Stomach smooth muscle (tissue), 2 donors: ENCODE measurements around the gene HHAT.

Experiments used
- H3K27ac ChIP-seq: one replicate; pipeline ENCODE4 v1.7.0; 2013; ENCODE audit warnings: mild to moderate bottlenecking, low read length, inconsistent platforms
- H3K27me3 ChIP-seq, 2 donors: one replicate each; pipeline ENCODE4 v1.7.0; 2013; ENCODE audit warnings: low read length in 2 of 2; ENCODE audit not compliant: insufficient read depth in 2 of 2, control insufficient read depth in 1 of 2
- H3K36me3 ChIP-seq, 2 donors: one replicate each; pipeline ENCODE4 v1.7.0; 2013; ENCODE audit warnings: low read length in 2 of 2; ENCODE audit not compliant: control insufficient read depth in 2 of 2, insufficient read depth in 2 of 2
- H3K4me1 ChIP-seq: one replicate; pipeline ENCODE4 v1.7.0; 2013; ENCODE audit warnings: low read length; ENCODE audit not compliant: control insufficient read depth, insufficient read depth
- H3K4me3 ChIP-seq, 2 donors: one replicate each; pipeline ENCODE4 v1.7.0; 2013; ENCODE audit warnings: low read length in 2 of 2
- H3K9ac ChIP-seq, 2 donors: one replicate each; pipeline ENCODE4 v1.7.0; 2013; ENCODE audit warnings: low read length in 2 of 2, mild to moderate bottlenecking in 1 of 2
- H3K9me3 ChIP-seq, 2 donors: one replicate each; pipeline ENCODE4 v1.7.0; 2013; ENCODE audit warnings: low read length in 2 of 2; ENCODE audit not compliant: control insufficient read depth in 2 of 2
- donor health status: healthy.
- donor health status: Pancreatic carcinoma.

The HHAT gene

DNA sequence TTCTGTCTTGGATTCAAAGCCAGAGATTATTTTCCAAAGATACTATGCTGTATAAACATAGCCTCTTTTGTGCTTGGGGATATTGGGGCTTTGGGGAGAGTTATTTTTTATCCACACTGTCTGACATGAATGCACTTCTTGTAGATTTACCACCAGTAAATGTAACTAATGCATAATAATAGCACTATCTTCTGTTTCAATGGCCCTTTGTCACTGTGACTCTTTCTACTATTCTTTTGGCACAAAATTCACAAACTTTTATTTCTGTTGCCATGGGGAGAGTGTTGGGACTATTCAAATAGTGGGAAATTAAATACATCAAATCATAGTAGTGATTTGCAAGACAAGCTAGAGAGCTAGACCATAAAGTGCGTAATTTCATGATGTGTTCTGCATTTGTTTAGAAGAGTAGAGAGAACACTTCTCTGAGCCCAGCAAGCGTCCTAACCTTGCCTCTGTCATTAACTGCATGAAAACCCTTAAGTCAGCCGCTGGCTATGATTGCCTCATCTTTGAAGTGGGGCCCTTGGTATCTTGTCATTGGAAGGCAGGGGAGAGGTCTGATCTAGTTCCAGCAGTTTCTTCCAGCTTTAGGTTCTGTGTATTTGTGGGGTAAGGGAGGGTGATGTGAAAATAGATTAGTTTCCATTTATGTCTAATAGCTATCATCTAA is 154.4 kb downstream of the HHAT start:
- no peak overlapping the region for H3K4me3 ChIP-seq
- no peaks in the 10 kb centered on the region for H3K9me3 ChIP-seq
- H3K4me1 ChIP-seq, result no peaks in the 10 kb centered on the region
- no peaks in the 10 kb centered on the region for H3K36me3 ChIP-seq
- H3K9ac ChIP-seq, result no peak overlapping the region
- no peak overlapping the region for H3K27ac ChIP-seq
- no peaks in the 10 kb centered on the region for H3K27me3 ChIP-seq

DNA sequence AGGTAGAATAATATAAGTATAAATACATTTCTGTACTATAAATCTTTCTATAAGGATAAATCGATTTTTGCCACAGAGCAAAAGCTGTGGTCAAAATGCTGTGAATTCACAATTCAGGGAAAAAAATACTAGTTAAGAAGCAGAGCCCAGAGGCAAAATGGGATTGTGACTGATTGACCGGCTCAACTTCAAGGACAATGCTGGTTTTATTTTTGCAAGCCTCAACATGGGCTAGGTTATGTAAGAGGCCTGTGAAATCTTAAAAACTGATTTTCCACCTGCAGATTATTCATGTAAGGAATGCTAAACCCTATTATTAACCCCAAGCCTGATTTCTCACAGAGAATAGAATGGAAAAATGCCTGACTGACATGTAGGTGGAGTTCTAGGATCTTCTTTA is 155.1 kb downstream of the HHAT start:
- H3K9me3 ChIP-seq, result no peaks in the 10 kb centered on the region
- H3K9ac ChIP-seq, result no peak overlapping the region
- no peak overlapping the region for H3K4me3 ChIP-seq
- H3K27ac ChIP-seq, result no peak overlapping the region
- H3K36me3 ChIP-seq, result no peaks in the 10 kb centered on the region
- no peaks in the 10 kb centered on the region for H3K4me1 ChIP-seq
- no peaks in the 10 kb centered on the region for H3K27me3 ChIP-seq

DNA sequence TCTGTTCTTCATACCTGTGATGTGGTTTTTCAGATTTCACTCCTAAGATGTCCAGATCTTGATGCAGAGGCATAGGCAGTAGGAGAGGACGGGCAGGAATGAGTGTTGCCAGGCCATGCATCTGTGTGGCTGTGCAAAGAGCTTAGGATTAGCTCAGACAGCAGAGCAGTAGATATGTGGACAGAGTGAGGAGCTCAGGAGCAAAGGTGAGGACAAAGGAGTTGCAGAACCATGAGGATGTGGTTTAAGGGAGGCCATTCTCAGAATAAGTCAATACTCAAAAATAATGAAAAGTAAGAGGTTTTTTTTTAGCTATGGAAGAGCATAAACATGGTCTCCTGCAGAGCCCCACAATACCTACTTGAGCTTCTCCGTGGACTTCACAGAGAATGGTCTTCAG is 158.3 kb downstream of the HHAT start:
- H3K9me3 ChIP-seq, result no peaks in the 10 kb centered on the region
- H3K4me1 ChIP-seq, result no peaks in the 10 kb centered on the region
- H3K27me3 ChIP-seq, result no peaks in the 10 kb centered on the region
- no peak overlapping the region for H3K27ac ChIP-seq
- H3K9ac ChIP-seq, result no peak overlapping the region
- no peaks in the 10 kb centered on the region for H3K36me3 ChIP-seq
- no peak overlapping the region for H3K4me3 ChIP-seq

DNA sequence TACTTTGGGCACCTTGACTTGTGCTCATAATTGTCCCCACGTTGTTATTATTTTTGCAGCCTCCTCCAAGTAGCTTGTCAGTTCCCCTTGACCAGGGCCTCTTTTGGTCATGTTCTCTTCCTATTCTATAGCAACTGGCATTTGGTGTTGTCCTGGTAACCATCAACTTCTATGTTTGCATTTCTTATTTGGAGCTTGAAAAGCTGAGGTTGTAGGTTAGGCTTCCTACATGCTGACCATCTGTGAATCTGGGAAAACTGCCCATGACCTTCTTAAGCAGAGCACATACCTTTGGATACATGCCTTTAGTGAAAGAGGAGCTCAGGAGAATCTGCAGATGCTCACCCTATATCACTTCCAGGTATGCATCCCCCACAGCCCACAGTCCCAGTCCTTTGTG is 160.8 kb downstream of the HHAT start:
- H3K4me1 ChIP-seq, result no peaks in the 10 kb centered on the region
- H3K36me3 ChIP-seq, result no peaks in the 10 kb centered on the region
- no peaks in the 10 kb centered on the region for H3K27me3 ChIP-seq
- no peaks in the 10 kb centered on the region for H3K9me3 ChIP-seq
- no peak overlapping the region for H3K27ac ChIP-seq
- H3K9ac ChIP-seq, result no peak overlapping the region
- H3K4me3 ChIP-seq, result no peak overlapping the region

DNA sequence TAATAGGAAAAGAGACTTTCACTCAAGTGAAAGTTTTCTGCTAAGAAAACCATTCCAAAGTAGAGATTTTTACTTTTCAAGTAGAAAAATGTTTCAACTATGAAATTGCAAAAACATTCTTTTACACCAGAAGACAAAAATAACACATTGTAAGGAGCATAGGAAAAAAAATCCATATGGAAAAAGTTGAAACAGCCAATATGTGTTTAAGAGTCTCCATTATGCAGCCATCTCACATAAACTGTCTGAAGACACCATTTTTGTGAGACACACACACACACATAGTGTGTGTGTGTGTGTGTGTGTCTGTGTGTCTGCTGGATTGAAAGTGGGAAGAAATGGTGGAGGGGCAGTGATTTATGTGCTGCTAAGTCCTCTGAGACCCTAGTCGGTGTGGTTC is 162.1 kb downstream of the HHAT start:
- H3K27ac ChIP-seq, result no peak overlapping the region
- no peak overlapping the region for H3K9ac ChIP-seq
- no peaks in the 10 kb centered on the region for H3K27me3 ChIP-seq
- H3K4me3 ChIP-seq, result no peak overlapping the region
- H3K9me3 ChIP-seq, result no peaks in the 10 kb centered on the region
- no peaks in the 10 kb centered on the region for H3K36me3 ChIP-seq
- no peaks in the 10 kb centered on the region for H3K4me1 ChIP-seq

DNA sequence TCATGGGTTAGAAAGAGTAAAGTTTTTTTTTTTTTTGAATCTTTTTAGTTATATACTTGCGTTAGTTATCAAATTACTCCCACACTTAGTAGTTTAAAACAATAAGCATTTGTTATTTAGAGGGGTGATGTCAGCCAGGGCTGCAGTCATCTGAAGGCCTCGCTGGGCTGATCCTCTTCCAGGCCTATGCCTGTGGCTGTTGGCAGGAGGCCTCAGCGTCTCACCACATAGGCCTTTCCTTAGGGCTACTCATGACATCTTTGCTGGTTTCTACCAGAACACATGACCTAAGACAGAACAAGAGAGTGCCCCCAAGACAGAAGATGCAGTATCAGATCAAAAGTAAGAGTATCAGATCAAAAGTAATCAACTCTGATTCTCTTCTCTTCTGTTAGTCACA is 167.4 kb downstream of the HHAT start:
- no peaks in the 10 kb centered on the region for H3K4me1 ChIP-seq
- H3K9ac ChIP-seq, result no peak overlapping the region
- H3K4me3 ChIP-seq, result no peak overlapping the region
- H3K9me3 ChIP-seq, result no peaks in the 10 kb centered on the region
- H3K36me3 ChIP-seq, result no peaks in the 10 kb centered on the region
- no peak overlapping the region for H3K27ac ChIP-seq
- no peaks in the 10 kb centered on the region for H3K27me3 ChIP-seq

DNA sequence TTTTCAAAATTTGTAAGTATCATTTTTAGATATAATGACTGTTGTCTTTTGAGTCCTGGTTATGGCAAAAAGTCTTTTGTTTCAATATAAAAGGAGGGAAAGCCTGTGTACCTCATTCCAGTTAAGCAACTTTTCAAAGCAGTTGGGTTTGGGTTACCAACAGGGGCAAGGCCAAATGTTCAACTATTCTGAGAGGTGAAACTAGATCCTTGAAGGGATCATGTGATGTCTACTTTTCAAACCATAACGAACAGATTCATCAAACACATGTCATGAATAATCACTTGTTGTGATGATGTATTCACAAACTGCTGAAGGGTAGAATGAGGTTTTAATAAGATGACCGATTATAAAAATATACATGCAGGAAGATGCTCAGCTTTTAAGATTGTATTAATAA is 171.3 kb downstream of the HHAT start:
- Histone ChIP-seq H3K4me1 (no peaks in the 10 kb centered on the region), H3K27me3 (no peaks in the 10 kb centered on the region), H3K4me3 (no peak overlapping the region), H3K36me3 (no peaks in the 10 kb centered on the region), H3K9me3 (no peaks in the 10 kb centered on the region), H3K9ac (no peak overlapping the region), H3K27ac (no peak overlapping the region)

DNA sequence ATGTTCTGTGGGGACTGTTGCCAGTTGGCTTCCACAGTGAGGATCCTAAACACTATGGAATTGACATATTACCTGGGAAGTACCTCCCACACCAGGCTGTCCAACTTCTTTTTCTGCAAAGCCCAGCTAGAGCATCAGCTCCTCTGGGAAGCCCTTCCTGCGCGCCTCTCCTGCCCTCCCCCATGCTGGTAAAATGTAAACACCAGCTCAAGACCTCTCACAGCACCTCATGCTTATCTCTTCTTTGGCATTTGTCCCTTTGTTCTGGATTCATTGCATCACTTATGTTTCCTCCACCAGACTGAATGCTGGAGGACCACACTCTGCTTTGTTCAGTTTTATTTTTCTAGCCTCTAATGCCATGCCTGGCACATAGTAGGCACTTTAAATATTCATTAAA is 172.1 kb downstream of the HHAT start:
- Histone ChIP-seq H3K4me1 (no peaks in the 10 kb centered on the region), H3K9me3 (no peaks in the 10 kb centered on the region), H3K36me3 (no peaks in the 10 kb centered on the region), H3K9ac (no peak overlapping the region), H3K27ac (no peak overlapping the region), H3K4me3 (no peak overlapping the region), H3K27me3 (no peaks in the 10 kb centered on the region)

DNA sequence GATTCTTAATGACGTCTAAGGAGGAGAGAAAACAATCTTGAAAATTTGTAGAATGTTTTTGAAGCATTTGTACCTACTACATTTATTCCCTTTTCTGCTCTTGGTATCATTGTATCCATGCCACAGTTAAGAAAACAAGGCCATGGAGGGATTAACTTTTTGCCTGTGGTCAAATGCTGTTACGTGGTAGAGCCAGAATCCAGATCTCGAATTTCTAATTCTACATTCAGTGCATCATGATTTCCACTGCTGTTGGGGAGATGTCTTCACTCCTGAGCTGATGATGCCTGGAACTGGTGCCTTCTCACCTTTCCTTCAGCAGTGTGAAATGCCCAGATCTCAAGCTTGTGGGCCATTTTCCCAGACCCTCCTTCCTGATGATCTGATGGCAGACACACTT is 175.6 kb downstream of the HHAT start:
- no peaks in the 10 kb centered on the region for H3K4me1 ChIP-seq
- no peaks in the 10 kb centered on the region for H3K27me3 ChIP-seq
- H3K9me3 ChIP-seq, result no peaks in the 10 kb centered on the region
- H3K27ac ChIP-seq, result no peak overlapping the region
- no peak overlapping the region for H3K9ac ChIP-seq
- no peaks in the 10 kb centered on the region for H3K36me3 ChIP-seq
- H3K4me3 ChIP-seq, result no peak overlapping the region

DNA sequence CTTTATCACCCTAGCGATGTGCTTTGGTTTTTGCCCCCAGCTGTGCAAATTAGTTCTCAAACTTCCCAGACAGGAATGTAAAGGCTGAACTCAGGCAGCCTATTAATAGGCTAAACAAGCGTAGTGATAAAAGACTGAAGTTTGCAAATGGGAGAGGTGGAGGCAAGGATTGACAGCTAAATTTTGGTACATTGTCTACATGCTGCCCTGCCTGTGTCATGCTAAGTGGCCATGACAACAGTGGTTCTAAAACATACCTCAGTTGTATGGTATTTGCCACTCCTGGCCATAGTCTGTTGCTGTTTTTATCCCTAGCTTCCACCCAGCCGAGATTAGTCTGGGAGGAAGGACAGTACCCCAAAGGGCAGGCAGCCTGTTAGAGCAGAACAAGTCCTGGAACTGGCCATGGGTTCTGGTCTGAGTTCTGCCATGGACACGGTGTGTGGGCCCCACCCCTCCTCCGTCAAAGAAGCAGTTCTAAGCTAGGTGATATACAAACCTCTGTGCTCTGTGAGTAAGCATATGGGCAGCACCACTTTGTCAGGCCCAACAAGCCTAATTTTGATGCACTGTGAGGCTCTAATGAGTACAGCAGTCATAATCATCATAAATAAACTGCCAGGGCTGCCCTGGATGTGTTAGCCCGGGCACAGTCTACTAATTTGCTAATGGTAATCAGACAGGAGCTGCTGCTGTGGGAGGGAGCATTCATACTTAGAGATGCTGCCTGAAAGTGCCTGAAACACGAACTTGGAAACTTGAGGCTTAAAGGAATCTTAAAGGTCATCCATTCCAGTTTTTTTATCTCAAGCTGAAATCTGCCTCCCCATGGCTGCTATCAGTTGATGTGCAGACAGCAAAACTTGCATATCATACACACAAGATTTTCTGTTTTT is 177.1 kb downstream of the HHAT start:
- no peak overlapping the region for H3K4me3 ChIP-seq
- H3K9ac ChIP-seq, result no peak overlapping the region
- no peaks in the 10 kb centered on the region for H3K27me3 ChIP-seq
- H3K4me1 ChIP-seq, result no peaks in the 10 kb centered on the region
- H3K27ac ChIP-seq, result no peak overlapping the region
- no peaks in the 10 kb centered on the region for H3K36me3 ChIP-seq
- H3K9me3 ChIP-seq, result no peaks in the 10 kb centered on the region

DNA sequence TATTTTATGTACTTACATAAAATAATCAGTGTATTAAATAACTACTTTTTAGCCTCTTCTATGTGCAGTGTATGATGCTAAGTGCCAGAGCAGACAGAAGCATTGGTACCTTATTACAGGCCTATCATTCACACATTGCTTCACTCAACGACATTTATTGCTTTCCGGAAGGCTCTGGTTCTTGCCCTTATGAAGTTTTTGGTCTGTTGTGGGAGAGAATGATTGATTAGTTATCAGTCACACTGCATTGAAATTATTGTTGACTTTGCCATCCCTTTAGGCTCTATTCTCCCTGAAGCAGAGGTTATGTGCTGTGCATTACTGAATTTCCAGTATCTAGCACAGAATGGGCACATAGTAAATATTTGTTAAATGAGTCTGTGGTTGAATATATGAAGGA is 178.0 kb downstream of the HHAT start:
- H3K27ac ChIP-seq, result no peak overlapping the region

More for the DNA sequence above, 178.0 kb downstream of the HHAT start:
- Histone ChIP-seq H3K9me3 (no peaks in the 10 kb centered on the region), H3K4me3 (no peak overlapping the region), H3K36me3 (no peaks in the 10 kb centered on the region), H3K27me3 (no peaks in the 10 kb centered on the region), H3K4me1 (no peaks in the 10 kb centered on the region), H3K9ac (no peak overlapping the region)
